Endodermal cell (in vitro differentiated cells): ENCODE data around the gene SMIM45.

Experiments used
- DNase-seq: peaks from one replicate; pipeline ENCODE4 v3.0.0-alpha.2; 2017
- H3K27ac ChIP-seq: 2 replicates; pipeline ENCODE4 v1.5.1; 2013; ENCODE audit warnings: mild to moderate bottlenecking, low read depth, low read length, moderate library complexity
- H3K27me3 ChIP-seq: 2 replicates; pipeline ENCODE4 v1.6.1; 2013; ENCODE audit warnings: mild to moderate bottlenecking, low read length, moderate library complexity; ENCODE audit not compliant: insufficient read depth, control insufficient read depth, poor library complexity, severe bottlenecking
- H3K36me3 ChIP-seq: 2 replicates; pipeline ENCODE4 v1.7.0; 2013; ENCODE audit warnings: mild to moderate bottlenecking, low read length, moderate library complexity; ENCODE audit not compliant: control insufficient read depth, insufficient read depth
- H3K4me1 ChIP-seq: one replicate; pipeline ENCODE4 v1.7.0; 2013; ENCODE audit warnings: low read length; ENCODE audit not compliant: control insufficient read depth, insufficient read depth
- H3K4me3 ChIP-seq: 2 replicates; pipeline ENCODE4 v1.5.1; 2013; ENCODE audit warnings: mild to moderate bottlenecking, low read length, moderate library complexity
- H3K9ac ChIP-seq: 2 replicates; pipeline ENCODE4 v1.6.1; 2013; ENCODE audit warnings: mild to moderate bottlenecking, low read length, moderate library complexity; ENCODE audit not compliant: poor library complexity, severe bottlenecking; ENCODE audit errors: extremely low read depth
- H3K9me3 ChIP-seq: 2 replicates; pipeline ENCODE4 v1.6.1; 2013; ENCODE audit warnings: mild to moderate bottlenecking, low read length, moderate library complexity; ENCODE audit not compliant: control insufficient read depth
- H3K27ac Mint-ChIP-seq: 2 replicates; pipeline ENCODE4 v1.8.0; 2020; ENCODE audit warnings: mixed read lengths
- H3K27me3 Mint-ChIP-seq: 2 replicates; pipeline ENCODE4 v1.8.0; 2021; ENCODE audit warnings: mild to moderate bottlenecking, mixed read lengths; ENCODE audit not compliant: insufficient read depth
- H3K36me3 Mint-ChIP-seq: 2 replicates; pipeline ENCODE4 v1.8.0; 2020; ENCODE audit warnings: low read depth, mixed read lengths
- H3K4me1 Mint-ChIP-seq: 2 replicates; pipeline ENCODE4 v1.8.0; 2020; ENCODE audit warnings: mixed read lengths
- H3K4me3 Mint-ChIP-seq: 2 replicates; pipeline ENCODE4 v1.8.0; 2020; ENCODE audit warnings: mild to moderate bottlenecking, moderate library complexity, mixed read lengths
- H3K9me3 Mint-ChIP-seq: 2 replicates; pipeline ENCODE4 v1.8.0; 2020; ENCODE audit warnings: mild to moderate bottlenecking, mixed read lengths
- CTCF ChIP-seq: fragments of 200-600 bp; sonication (generic); conservative IDR thresholded peaks from 2 replicates; pipeline ENCODE4 v1.5.0; 2021; ENCODE audit warnings: antibody characterized with exemption, mild to moderate bottlenecking
- WGBS, 2 experiments: methylation state at CpG; one replicate each; pipeline versions ENCODE4 v1.1.5 to v1.1.7; 2013; ENCODE audit warnings: missing lambda C conversion rate in 2 of 2, mixed read lengths in 1 of 2; ENCODE audit not compliant: insufficient coverage in 1 of 2, insufficient read length in 1 of 2; 5-methylcytosine and 5-hydroxymethylcytosine counted together

SMIM45 gene

GRCh38 chr22:41910050-41911000 is 41.6 kb upstream of the SMIM45 start:
- peak; percentile 88 for DNase-seq
- H3K27me3 Mint-ChIP-seq = peaks cover 56% of the 10 kb centered on the region

GRCh38 chr22:41911001-41911611 is 40.8 kb upstream of the SMIM45 start:
- Histone ChIP-seq H3K4me1 (peaks cover 5% of the 10 kb centered on the region), H3K9ac (no peak overlapping the region), H3K27me3 (peaks cover 76% of the 10 kb centered on the region), H3K27ac (no peak overlapping the region), H3K9me3 (no peaks in the 10 kb centered on the region), H3K4me3 (no peak overlapping the region), H3K36me3 (no peaks in the 10 kb centered on the region)
- Mint-ChIP-seq H3K27me3 (peaks cover 63% of the 10 kb centered on the region), H3K9me3 (no peaks in the 10 kb centered on the region), H3K4me3 (no peak overlapping the region), H3K27ac (no peak overlapping the region), H3K4me1 (peaks cover 8% of the 10 kb centered on the region), H3K36me3 (peaks cover 6% of the 10 kb centered on the region)
- DNase-seq = peak; percentile 64
- 26 to 41% methylated on average over 11 to 37 of the region's 37 CpGs for WGBS, 2 experiments
- no peak for TF ChIP-seq CTCF

More at GRCh38 chr22:41910050-41911000, 41.6 kb upstream of the SMIM45 start:
- no peak for TF ChIP-seq CTCF
- H3K9me3 Mint-ChIP-seq = no peaks in the 10 kb centered on the region
- Histone ChIP-seq H3K9me3 (no peaks in the 10 kb centered on the region), H3K27me3 (peaks cover 69% of the 10 kb centered on the region), H3K4me1 (peaks cover 5% of the 10 kb centered on the region), H3K9ac (no peak overlapping the region), H3K27ac (no peak overlapping the region), H3K4me3 (no peak overlapping the region), H3K36me3 (no peaks in the 10 kb centered on the region)
- no peak overlapping the region for H3K4me3 Mint-ChIP-seq
- no peak overlapping the region for H3K27ac Mint-ChIP-seq
- peaks cover 12% of the 10 kb centered on the region for H3K36me3 Mint-ChIP-seq
- 6% methylated on average over 61 to 112 of the region's 112 CpGs for WGBS, 2 experiments
- H3K4me1 Mint-ChIP-seq = peaks cover 4% of the 10 kb centered on the region

- H3K9me3 Mint-ChIP-seq = no peaks in the 10 kb centered on the region
- Histone ChIP-seq H3K4me1 (peaks cover 5% of the 10 kb centered on the region), H3K36me3 (no peaks in the 10 kb centered on the region), H3K9ac (no peak overlapping the region), H3K4me3 (no peak overlapping the region), H3K27me3 (peaks cover 90% of the 10 kb centered on the region), H3K27ac (no peak overlapping the region), H3K9me3 (no peaks in the 10 kb centered on the region)
- DNase-seq = no peak
- H3K4me3 Mint-ChIP-seq = no peak overlapping the region
- no peak overlapping the region for H3K27ac Mint-ChIP-seq
- H3K36me3 Mint-ChIP-seq = peaks cover 2% of the 10 kb centered on the region
- TF ChIP-seq CTCF = no peak
- peaks cover 11% of the 10 kb centered on the region for H3K4me1 Mint-ChIP-seq
- peaks cover 77% of the 10 kb centered on the region for H3K27me3 Mint-ChIP-seq
- 80 to 90% methylated on average over 6 to 9 of the region's 9 CpGs for WGBS, 2 experiments
Measured at GRCh38 chr22:41912338-41913039, 39.5 kb upstream of the SMIM45 start.
